GM21529 (cell line): Measurements from ENCODE around the gene PROM2.
"Not testable (repeated sequence)": the region's sequence is repeated elsewhere in the genome, so short reads cannot be mapped to it uniquely, and the experiment has no call there.

Source experiments
- ATAC-seq: cut with Tn5 transposase; IDR thresholded peaks from one replicate; pipeline ENCODE4 v1.9.1; 2021; ENCODE audit not compliant: unreplicated experiment

PROM2 gene

GRCh38 chr2:95269036-95269680 is 5.1 kb upstream of the PROM2 start:
- no peak for ATAC-seq

- not testable (repeated sequence) for ATAC-seq
Measured at GRCh38 chr2:95269745-95270144, 4.5 kb upstream of the PROM2 start.

GRCh38 chr2:95270541-95271081 is 3.6 kb upstream of the PROM2 start:
- no peak for ATAC-seq

- ATAC-seq, result no peak
Measured at GRCh38 chr2:95271381-95271971, 2.8 kb upstream of the PROM2 start.

- ATAC-seq, result no peak
Measured at GRCh38 chr2:95272299-95272751, 1.9 kb upstream of the PROM2 start.

- no peak for ATAC-seq
Measured at GRCh38 chr2:95272781-95273180, 1.5 kb upstream of the PROM2 start.

- ATAC-seq, result no peak
Measured at GRCh38 chr2:95273566-95274290, 521 bp upstream of the PROM2 start.

- no peak for ATAC-seq
Measured at GRCh38 chr2:95275151-95275515, 884 bp downstream of the PROM2 start.

GRCh38 chr2:95275601-95276243 is 1.5 kb downstream of the PROM2 start:
- ATAC-seq, result no peak

- no peak for ATAC-seq
Measured at GRCh38 chr2:95276244-95276887, 2.1 kb downstream of the PROM2 start.

GRCh38 chr2:95276888-95277245 is 2.6 kb downstream of the PROM2 start:
- no peak for ATAC-seq

- no peak for ATAC-seq
Measured at GRCh38 chr2:95277246-95277906, 3.1 kb downstream of the PROM2 start.

- no peak for ATAC-seq
Measured at GRCh38 chr2:95278051-95278471, 3.8 kb downstream of the PROM2 start.

- ATAC-seq, result no peak
Measured at GRCh38 chr2:95278637-95279225, 4.5 kb downstream of the PROM2 start.

GRCh38 chr2:95279435-95280035 is 5.3 kb downstream of the PROM2 start:
- no peak for ATAC-seq

- no peak for ATAC-seq
Measured at GRCh38 chr2:95281071-95281470, 6.8 kb downstream of the PROM2 start.

- no peak for ATAC-seq
Measured at GRCh38 chr2:95281786-95282185, 7.5 kb downstream of the PROM2 start.

- ATAC-seq, result no peak
Measured at GRCh38 chr2:95282458-95282857, 8.2 kb downstream of the PROM2 start.

GRCh38 chr2:95283562-95283961 is 9.3 kb downstream of the PROM2 start:
- ATAC-seq, result no peak
